ENCODE data around the gene CHERP. TPM values are rescaled to one million over a fixed set of nuclear protein-coding genes. Genes with fewer than 3 reads are reported as not detected.
"Not testable (repeated sequence)": the region's sequence is repeated elsewhere in the genome, so short reads cannot be mapped to it uniquely, and the experiment has no call there.

Gene CHERP
- total RNA-seq, 1 donor from 2014 or later = 32.6 TPM

DNA sequence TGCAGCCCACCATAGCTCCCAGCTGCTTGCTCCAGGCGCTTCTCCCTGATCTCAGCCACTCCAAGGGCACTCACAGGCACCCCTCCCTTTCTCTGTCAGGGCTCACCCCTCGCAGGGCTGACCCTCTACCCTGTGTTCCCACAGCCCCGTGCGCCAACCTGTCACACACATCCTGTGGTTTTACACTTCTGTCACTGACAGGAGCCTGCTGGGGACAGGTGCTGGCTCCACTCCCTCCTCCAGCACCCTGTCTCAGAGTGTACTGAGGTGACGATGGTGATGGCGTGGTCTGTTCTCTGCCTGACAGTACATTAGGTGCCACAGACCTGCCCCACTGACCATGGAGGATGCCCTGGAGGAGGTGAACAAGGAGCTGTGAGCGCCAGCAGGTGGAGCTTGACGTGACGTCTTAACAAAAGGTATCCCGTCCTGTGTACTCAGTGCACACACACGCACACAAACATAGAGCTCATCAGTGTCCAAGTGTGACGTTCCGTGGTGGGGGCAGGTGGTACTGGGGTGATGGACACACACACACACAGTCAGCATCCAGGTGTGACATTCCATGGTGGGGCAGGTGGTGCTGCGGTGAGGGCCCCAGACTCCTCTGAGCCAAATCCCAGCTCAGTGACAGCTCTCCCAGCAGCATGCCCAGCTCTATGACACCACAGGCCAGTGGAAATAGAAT lies 25.2 kb downstream of the CHERP start:
- Mint-ChIP-seq H3K9me3 (ENCODE audit: low read depth) (no peaks in the 10 kb centered on the region), H3K36me3 (ENCODE audit: low read depth) (peaks cover 26% of the 10 kb centered on the region), H3K27me3 (ENCODE audit: low read depth) (no peaks in the 10 kb centered on the region), H3K4me3 (ENCODE audit: unreplicated experiment) (no peak overlapping the region), H3K4me1 (ENCODE audit: low read depth) (no peaks in the 10 kb centered on the region), H3K27ac (ENCODE audit: unreplicated experiment) (no peak overlapping the region)
- no peak for DNase-seq (ENCODE audit: low spot score)
- TF ChIP-seq, protein P1, sequence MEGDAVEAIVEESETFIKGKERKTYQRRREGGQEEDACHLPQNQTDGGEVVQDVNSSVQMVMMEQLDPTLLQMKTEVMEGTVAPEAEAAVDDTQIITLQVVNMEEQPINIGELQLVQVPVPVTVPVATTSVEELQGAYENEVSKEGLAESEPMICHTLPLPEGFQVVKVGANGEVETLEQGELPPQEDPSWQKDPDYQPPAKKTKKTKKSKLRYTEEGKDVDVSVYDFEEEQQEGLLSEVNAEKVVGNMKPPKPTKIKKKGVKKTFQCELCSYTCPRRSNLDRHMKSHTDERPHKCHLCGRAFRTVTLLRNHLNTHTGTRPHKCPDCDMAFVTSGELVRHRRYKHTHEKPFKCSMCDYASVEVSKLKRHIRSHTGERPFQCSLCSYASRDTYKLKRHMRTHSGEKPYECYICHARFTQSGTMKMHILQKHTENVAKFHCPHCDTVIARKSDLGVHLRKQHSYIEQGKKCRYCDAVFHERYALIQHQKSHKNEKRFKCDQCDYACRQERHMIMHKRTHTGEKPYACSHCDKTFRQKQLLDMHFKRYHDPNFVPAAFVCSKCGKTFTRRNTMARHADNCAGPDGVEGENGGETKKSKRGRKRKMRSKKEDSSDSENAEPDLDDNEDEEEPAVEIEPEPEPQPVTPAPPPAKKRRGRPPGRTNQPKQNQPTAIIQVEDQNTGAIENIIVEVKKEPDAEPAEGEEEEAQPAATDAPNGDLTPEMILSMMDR (IDR thresholded peaks at IDR 0.05) = no peak

GRCh38 chr19:16516381-16516780 lies 25.9 kb downstream of the CHERP start:
- Mint-ChIP-seq H3K36me3 (ENCODE audit: low read depth) (peaks cover 26% of the 10 kb centered on the region), H3K4me1 (ENCODE audit: low read depth) (no peaks in the 10 kb centered on the region), H3K4me3 (ENCODE audit: unreplicated experiment) (no peak overlapping the region), H3K27me3 (ENCODE audit: low read depth) (no peaks in the 10 kb centered on the region), H3K27ac (ENCODE audit: unreplicated experiment) (no peak overlapping the region), H3K9me3 (ENCODE audit: low read depth) (no peaks in the 10 kb centered on the region)
- TF ChIP-seq, protein P1 (IDR thresholded peaks at IDR 0.05) = no peak
- DNase-seq (ENCODE audit: low spot score) = no peak

- TF ChIP-seq, protein P1 (IDR thresholded peaks at IDR 0.05) = no peak
- peaks cover 3% of the 10 kb centered on the region for H3K4me1 Mint-ChIP-seq (ENCODE audit: low read depth)
- no peak overlapping the region for H3K27ac Mint-ChIP-seq (ENCODE audit: unreplicated experiment)
- H3K4me3 Mint-ChIP-seq (ENCODE audit: unreplicated experiment) = no peak overlapping the region
- no peak for DNase-seq (ENCODE audit: low spot score)
- no peaks in the 10 kb centered on the region for H3K27me3 Mint-ChIP-seq (ENCODE audit: low read depth)
- H3K9me3 Mint-ChIP-seq (ENCODE audit: low read depth) = no peaks in the 10 kb centered on the region
- H3K36me3 Mint-ChIP-seq (ENCODE audit: low read depth) = peaks cover 19% of the 10 kb centered on the region
Observed at GRCh38 chr19:16514383-16515019, 27.7 kb downstream of the CHERP start.

DNA sequence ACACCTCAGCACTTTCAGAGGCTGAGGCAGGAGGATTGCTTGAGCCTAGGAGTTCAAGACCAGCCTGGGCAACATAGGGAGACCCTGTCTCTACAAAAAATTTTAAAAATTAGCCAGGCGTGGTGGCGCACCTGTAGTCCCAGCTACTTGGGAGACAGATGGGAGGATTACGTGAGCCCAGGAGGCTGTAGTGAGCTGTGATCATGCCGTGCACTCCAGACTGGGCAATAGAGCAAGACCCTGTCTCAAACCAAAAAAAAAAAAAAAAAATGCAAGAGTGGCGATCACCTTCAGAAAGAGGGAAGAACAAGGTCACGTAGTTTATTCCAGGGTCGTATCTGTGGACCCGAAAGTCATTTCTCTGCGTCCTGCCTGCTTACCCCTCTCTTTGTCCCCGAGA lies 29.6 kb downstream of the CHERP start:
- not testable (repeated sequence) for H3K4me3 Mint-ChIP-seq (ENCODE audit: unreplicated experiment); H3K9me3 Mint-ChIP-seq (ENCODE audit: low read depth); DNase-seq (ENCODE audit: low spot score); H3K36me3 Mint-ChIP-seq (ENCODE audit: low read depth); H3K4me1 Mint-ChIP-seq (ENCODE audit: low read depth); H3K27ac Mint-ChIP-seq (ENCODE audit: unreplicated experiment); H3K27me3 Mint-ChIP-seq (ENCODE audit: low read depth)

- H3K27me3 Mint-ChIP-seq (ENCODE audit: low read depth) = no peaks in the 10 kb centered on the region
- H3K4me3 Mint-ChIP-seq (ENCODE audit: unreplicated experiment) = no peak overlapping the region
- H3K27ac Mint-ChIP-seq (ENCODE audit: unreplicated experiment) = peak overlapping the region; percentile 22
- H3K9me3 Mint-ChIP-seq (ENCODE audit: low read depth) = no peaks in the 10 kb centered on the region
- H3K36me3 Mint-ChIP-seq (ENCODE audit: low read depth) = peaks cover 8% of the 10 kb centered on the region
- peaks cover 7% of the 10 kb centered on the region for H3K4me1 Mint-ChIP-seq (ENCODE audit: low read depth)
- no peak for DNase-seq (ENCODE audit: low spot score)
- TF ChIP-seq, protein P1 (IDR thresholded peaks at IDR 0.05) = no peak
Observed at GRCh38 chr19:16509141-16510061, 32.8 kb downstream of the CHERP start.
